Activated CD4-positive, alpha-beta T cell treated with anti-CD3 and anti-CD28 coated beads, Interleukin-2, amount 50 U/mL, for 4 hours (primary cell): ENCODE measurements around the gene SDK1.

Experiments
- DNase-seq, 2 experiments: peaks; one replicate each; pipeline ENCODE4 v3.0.0-alpha.2; 2020

SDK1 gene

GRCh38 chr7:4174451-4174850 lies 873.4 kb downstream of the SDK1 start:
- no peak for DNase-seq

GRCh38 chr7:4174884-4175283 lies 873.8 kb downstream of the SDK1 start:
- no peak for DNase-seq

GRCh38 chr7:4175346-4175973 lies 874.4 kb downstream of the SDK1 start:
- DNase-seq = no peak

- DNase-seq = no peak
These were observed 875.9 kb downstream of the SDK1 start for GRCh38 chr7:4177001-4177400.

- DNase-seq = no peak
These were observed 877.4 kb downstream of the SDK1 start for GRCh38 chr7:4178416-4178815.

GRCh38 chr7:4178916-4179687 lies 878.0 kb downstream of the SDK1 start:
- DNase-seq = no peak

- DNase-seq = no peak
These were observed 878.8 kb downstream of the SDK1 start for GRCh38 chr7:4179688-4180380.

GRCh38 chr7:4181446-4181845 lies 880.4 kb downstream of the SDK1 start:
- DNase-seq = no peak

GRCh38 chr7:4182605-4183300 lies 881.7 kb downstream of the SDK1 start:
- no peak for DNase-seq

GRCh38 chr7:4184653-4185052 lies 883.6 kb downstream of the SDK1 start:
- DNase-seq = no peak

GRCh38 chr7:4185136-4185535 lies 884.1 kb downstream of the SDK1 start:
- no peak for DNase-seq

GRCh38 chr7:4185721-4186512 lies 884.9 kb downstream of the SDK1 start:
- no peak for DNase-seq

- DNase-seq = no peak
These were observed 885.4 kb downstream of the SDK1 start for GRCh38 chr7:4186513-4186780.

- no peak for DNase-seq
These were observed 887.6 kb downstream of the SDK1 start for GRCh38 chr7:4188651-4189050.

GRCh38 chr7:4189131-4189570 lies 888.1 kb downstream of the SDK1 start:
- no peak for DNase-seq

GRCh38 chr7:4190010-4190981 lies 889.2 kb downstream of the SDK1 start:
- no peak for DNase-seq

GRCh38 chr7:4191046-4191445 lies 890.0 kb downstream of the SDK1 start:
- no peak for DNase-seq

GRCh38 chr7:4191525-4191924 lies 890.5 kb downstream of the SDK1 start:
- no peak for DNase-seq

GRCh38 chr7:4195660-4196059 lies 894.6 kb downstream of the SDK1 start:
- DNase-seq = no peak

- no peak for DNase-seq
These were observed 895.2 kb downstream of the SDK1 start for GRCh38 chr7:4196121-4196819.

GRCh38 chr7:4198301-4198700 lies 897.2 kb downstream of the SDK1 start:
- DNase-seq = no peak
